OCI-LY1 (cell line): ENCODE data around the gene ITGB7.

Source experiments
- H2AFZ ChIP-seq: fragments of 200-600 bp; sonication (generic), shearing (Covaris generic); 2 replicates; pipeline ENCODE4 v1.6.0; 2014; ENCODE audit warnings: antibody characterized with exemption, mild to moderate bottlenecking, low read length
- H3F3A ChIP-seq: fragments of 200-600 bp; sonication (generic), shearing (Covaris generic); 2 replicates; pipeline ENCODE4 v1.6.0; 2014; ENCODE audit warnings: mild to moderate bottlenecking, antibody characterized with exemption, low read length, moderate library complexity; ENCODE audit not compliant: insufficient read depth
- H3K27ac ChIP-seq: fragments of 200-600 bp; sonication (generic); 2 replicates; pipeline ENCODE4 v1.5.1; 2014; ENCODE audit warnings: low read length, mixed run types, mild to moderate bottlenecking, low read depth; ENCODE audit not compliant: poor library complexity, severe bottlenecking
- H3K27me3 ChIP-seq: fragments of 200-600 bp; sonication (generic); 2 replicates; pipeline ENCODE4 v1.6.0; 2014; ENCODE audit warnings: antibody characterized with exemption, mild to moderate bottlenecking, low read length, moderate library complexity; ENCODE audit not compliant: insufficient read depth
- H3K36me3 ChIP-seq: fragments of 200-600 bp; sonication (generic); 2 replicates; pipeline ENCODE4 v1.6.1; 2014; ENCODE audit warnings: mild to moderate bottlenecking, antibody characterized with exemption, low read length, moderate library complexity, mixed read lengths; ENCODE audit not compliant: insufficient read depth
- H3K4me1 ChIP-seq: fragments of 200-600 bp; sonication (generic); 2 replicates; pipeline ENCODE4 v1.5.1; 2014; ENCODE audit warnings: mild to moderate bottlenecking, low read length, moderate library complexity; ENCODE audit not compliant: insufficient read depth, severe bottlenecking
- H3K4me2 ChIP-seq: fragments of 200-600 bp; sonication (generic), shearing (Covaris generic); 2 replicates; pipeline ENCODE4 v1.6.1; 2014; ENCODE audit warnings: low read length
- H3K4me3 ChIP-seq: fragments of 200-600 bp; sonication (generic); 2 replicates; pipeline ENCODE4 v1.5.1; 2014; ENCODE audit warnings: low read length, low read depth, mild to moderate bottlenecking, mixed read lengths; ENCODE audit not compliant: poor library complexity, severe bottlenecking
- H3K79me2 ChIP-seq: fragments of 200-600 bp; shearing (Covaris generic); 2 replicates; pipeline ENCODE4 v1.6.1; 2016; ENCODE audit warnings: mixed run types, low read length, mixed read lengths; ENCODE audit not compliant: insufficient read depth
- H3K9ac ChIP-seq: fragments of 200-600 bp; sonication (generic), shearing (Covaris generic); 2 replicates; pipeline ENCODE4 v1.6.1; 2014; ENCODE audit warnings: mild to moderate bottlenecking, low read length, mixed read lengths
- H3K9me2 ChIP-seq: fragments of 200-600 bp; sonication (generic), shearing (Covaris generic); 2 replicates; pipeline ENCODE4 v1.6.1; 2014; ENCODE audit warnings: low read depth, mild to moderate bottlenecking, low read length, mixed read lengths
- H3K9me3 ChIP-seq: fragments of 200-600 bp; shearing (Covaris generic); 2 replicates; pipeline ENCODE4 v1.6.1; 2014; ENCODE audit warnings: low read length, mixed read lengths
- H4K20me1 ChIP-seq: fragments of 200-600 bp; sonication (generic), shearing (Covaris generic); 2 replicates; pipeline ENCODE4 v1.6.0; 2016; ENCODE audit warnings: mild to moderate bottlenecking, low read length; ENCODE audit not compliant: insufficient read depth
- EZH2 ChIP-seq: fragments of 200-600 bp; sonication (generic), shearing (Covaris generic); IDR thresholded peaks from 2 replicates; pipeline ENCODE4 v1.8.0; 2017; ENCODE audit warnings: borderline replicate concordance, mixed run types, mild to moderate bottlenecking, antibody characterized with exemption, low read length, moderate library complexity, mixed read lengths
- TF ChIP-seq, protein P1 (sequence below): fragments of 200-600 bp; sonication (generic), shearing (Covaris generic); IDR thresholded peaks from 2 replicates; pipeline ENCODE4 v1.5.1; 2017; ENCODE audit warnings: mild to moderate bottlenecking, antibody characterized with exemption, low read length, moderate library complexity, mixed read lengths

The ITGB7 gene

DNA sequence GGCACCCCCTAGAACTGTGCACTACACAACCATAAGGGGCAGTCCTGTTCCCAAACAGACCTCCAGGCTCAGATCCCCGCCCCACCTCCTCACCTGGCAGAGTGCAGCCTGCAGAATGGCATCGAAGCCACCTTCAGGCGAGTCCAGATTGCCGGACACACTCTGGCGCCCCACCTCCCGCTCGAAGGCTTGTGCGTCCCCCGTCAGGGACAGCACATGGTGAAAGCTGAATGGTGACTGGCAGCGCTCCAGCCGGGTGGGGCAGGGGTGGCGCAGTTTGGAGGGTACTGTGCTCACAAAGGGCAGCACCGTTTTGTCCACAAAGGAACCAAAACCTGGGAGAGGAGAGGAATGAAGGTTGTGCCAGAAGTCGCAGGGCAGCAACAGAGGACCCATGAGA is 10.6 kb downstream of the ITGB7 start:
- H2AFZ ChIP-seq = no peak overlapping the region
- H3K9me3 ChIP-seq = no peaks in the 10 kb centered on the region
- peaks cover 57% of the 10 kb centered on the region for H3K4me1 ChIP-seq
- H4K20me1 ChIP-seq = no peaks in the 10 kb centered on the region
- TF ChIP-seq, protein P1, sequence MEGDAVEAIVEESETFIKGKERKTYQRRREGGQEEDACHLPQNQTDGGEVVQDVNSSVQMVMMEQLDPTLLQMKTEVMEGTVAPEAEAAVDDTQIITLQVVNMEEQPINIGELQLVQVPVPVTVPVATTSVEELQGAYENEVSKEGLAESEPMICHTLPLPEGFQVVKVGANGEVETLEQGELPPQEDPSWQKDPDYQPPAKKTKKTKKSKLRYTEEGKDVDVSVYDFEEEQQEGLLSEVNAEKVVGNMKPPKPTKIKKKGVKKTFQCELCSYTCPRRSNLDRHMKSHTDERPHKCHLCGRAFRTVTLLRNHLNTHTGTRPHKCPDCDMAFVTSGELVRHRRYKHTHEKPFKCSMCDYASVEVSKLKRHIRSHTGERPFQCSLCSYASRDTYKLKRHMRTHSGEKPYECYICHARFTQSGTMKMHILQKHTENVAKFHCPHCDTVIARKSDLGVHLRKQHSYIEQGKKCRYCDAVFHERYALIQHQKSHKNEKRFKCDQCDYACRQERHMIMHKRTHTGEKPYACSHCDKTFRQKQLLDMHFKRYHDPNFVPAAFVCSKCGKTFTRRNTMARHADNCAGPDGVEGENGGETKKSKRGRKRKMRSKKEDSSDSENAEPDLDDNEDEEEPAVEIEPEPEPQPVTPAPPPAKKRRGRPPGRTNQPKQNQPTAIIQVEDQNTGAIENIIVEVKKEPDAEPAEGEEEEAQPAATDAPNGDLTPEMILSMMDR = no peak
- H3K9me2 ChIP-seq = no peaks in the 10 kb centered on the region
- peak overlapping the region; percentile 76 for H3K27ac ChIP-seq
- H3K36me3 ChIP-seq = peaks cover 12% of the 10 kb centered on the region; the same call in 1 of the 2 replicates
- no peaks in the 10 kb centered on the region for H3K27me3 ChIP-seq
- H3F3A ChIP-seq = no peaks in the 10 kb centered on the region; the same call in 1 of the 2 replicates
- H3K4me2 ChIP-seq = peak overlapping the region; percentile 82
- peak overlapping the region; percentile 75 for H3K9ac ChIP-seq
- peak overlapping the region; percentile 63 for H3K4me3 ChIP-seq
- H3K79me2 ChIP-seq = no peaks in the 10 kb centered on the region

DNA sequence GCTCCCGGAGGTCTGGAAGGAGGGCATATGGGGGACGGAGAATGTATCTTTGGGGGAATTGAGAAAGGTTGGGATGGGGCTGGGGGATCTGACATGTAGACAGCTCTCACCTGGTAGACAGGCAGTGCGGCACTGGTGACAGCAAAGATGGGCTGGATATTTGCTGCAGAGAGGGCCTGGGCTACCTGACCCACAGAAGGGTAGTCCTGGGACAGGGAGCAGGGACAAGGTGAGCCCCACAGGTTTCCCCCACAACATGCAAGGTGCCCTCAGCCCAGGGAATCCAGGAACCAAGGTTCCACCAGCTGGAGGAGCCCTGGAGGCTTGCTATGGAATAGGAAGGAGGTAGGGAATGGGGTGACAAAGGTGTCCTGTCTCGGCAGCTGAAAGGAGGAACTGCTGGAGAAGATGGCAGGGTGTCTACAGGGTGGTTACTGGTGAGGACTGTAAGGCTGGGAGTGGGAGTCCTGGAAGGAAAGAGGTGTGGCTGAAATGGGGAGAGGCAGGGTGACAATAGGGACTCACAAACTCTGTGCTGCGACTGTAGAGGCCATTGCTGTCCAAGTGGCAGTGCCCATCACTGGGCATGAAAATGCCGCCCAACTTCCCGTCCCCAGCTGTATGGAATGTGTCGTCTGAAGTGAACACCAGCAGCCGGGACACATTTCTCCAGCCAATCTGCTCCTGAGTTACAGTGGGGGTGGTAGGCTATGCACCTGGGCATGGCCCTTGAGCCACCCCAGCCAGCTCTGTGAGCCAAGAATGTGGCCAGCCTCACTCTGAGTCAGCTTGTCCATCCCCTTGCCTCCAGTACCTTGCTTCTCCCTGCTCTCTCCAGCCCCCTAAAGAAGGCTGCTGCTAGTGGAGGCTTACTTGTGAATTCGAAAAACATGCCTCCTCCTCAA is 11.3 kb downstream of the ITGB7 start:
- TF ChIP-seq, protein P1 = no peak
- TF ChIP-seq EZH2 = no peak
- no peaks in the 10 kb centered on the region for H3K9me3 ChIP-seq
- H3K9me2 ChIP-seq = no peaks in the 10 kb centered on the region
- H3K4me1 ChIP-seq = peaks cover 50% of the 10 kb centered on the region
- no peaks in the 10 kb centered on the region; the same call in 1 of the 2 replicates for H3F3A ChIP-seq
- H3K4me2 ChIP-seq = peak overlapping the region; percentile 82
- no peak overlapping the region for H3K27ac ChIP-seq
- peak overlapping the region; percentile 75; the same call in 1 of the 2 replicates for H3K9ac ChIP-seq
- H3K36me3 ChIP-seq = peaks cover 20% of the 10 kb centered on the region; the same call in 1 of the 2 replicates
- no peak overlapping the region for H3K4me3 ChIP-seq
- no peaks in the 10 kb centered on the region for H3K27me3 ChIP-seq
- no peak overlapping the region for H2AFZ ChIP-seq
- no peaks in the 10 kb centered on the region for H3K79me2 ChIP-seq
- no peaks in the 10 kb centered on the region for H4K20me1 ChIP-seq

DNA sequence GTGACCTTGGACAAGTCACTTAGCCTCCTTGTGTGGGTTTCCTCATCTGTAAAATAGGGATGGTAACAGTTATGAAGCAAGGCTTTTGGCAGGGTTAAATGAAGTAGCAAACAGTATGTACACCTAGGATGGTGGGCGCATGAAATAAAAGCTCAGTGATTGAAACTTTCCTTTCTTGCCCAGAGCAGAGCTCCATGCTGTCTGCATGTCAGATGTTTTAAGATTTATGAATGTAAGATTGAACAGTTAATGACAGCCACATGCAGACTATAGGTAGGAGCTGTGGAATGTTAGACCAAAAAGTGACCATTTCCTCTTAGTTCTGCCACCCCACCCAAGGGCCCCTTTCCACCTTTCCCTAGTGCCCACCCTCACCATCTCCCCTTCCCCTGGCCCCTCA is 12.1 kb downstream of the ITGB7 start:
- Histone ChIP-seq H3K27me3 (no peaks in the 10 kb centered on the region), H2AFZ (no peak overlapping the region), H4K20me1 (no peaks in the 10 kb centered on the region), H3K27ac (no peak overlapping the region), H3K79me2 (no peaks in the 10 kb centered on the region), H3K36me3 (peaks cover 20% of the 10 kb centered on the region; the same call in 1 of the 2 replicates), H3F3A (no peaks in the 10 kb centered on the region; the same call in 1 of the 2 replicates), H3K4me3 (no peak overlapping the region), H3K9me3 (no peaks in the 10 kb centered on the region), H3K4me2 (no peak overlapping the region), H3K4me1 (peaks cover 42% of the 10 kb centered on the region), H3K9me2 (no peaks in the 10 kb centered on the region), H3K9ac (no peak overlapping the region)
- no peak for TF ChIP-seq EZH2
- TF ChIP-seq, protein P1 = no peak
